ENCODE measurements around the gene FASN.

The FASN gene

GRCh38 chr17:82112914-82113311 lies 14.9 kb upstream of the FASN start:
- H2AFZ ChIP-seq (ENCODE audit: low read length) = no peak overlapping the region
- no peak overlapping the region for H3K9ac ChIP-seq (ENCODE audit: low read length)
- no peaks in the 10 kb centered on the region for H3K27me3 ChIP-seq (replicated peaks; ENCODE audit: insufficient read depth, low read length)
- TF ChIP-seq EZH2phosphoT487 (IDR thresholded peaks at IDR 0.05; ENCODE audit: low read length) (no peak), CTCF (IDR thresholded peaks at IDR 0.05; ENCODE audit: low read length) (no peak), EZH2 (optimal IDR thresholded peaks at IDR 0.05; ENCODE audit: low read depth, low read length) (no peak)
- H3K9me3 ChIP-seq (replicated peaks; ENCODE audit: insufficient read depth, low read length) = no peaks in the 10 kb centered on the region
- no peaks in the 10 kb centered on the region for H4K20me1 ChIP-seq (ENCODE audit: insufficient read depth, low read length)
- no peaks in the 10 kb centered on the region for H3K36me3 ChIP-seq (replicated peaks; ENCODE audit: insufficient read depth, low read length)
- no peaks in the 10 kb centered on the region for H3K79me2 ChIP-seq (ENCODE audit: low read length)
- no peak overlapping the region for H3K27ac ChIP-seq (ENCODE audit: low read length)
- H3K9me2 ChIP-seq (replicated peaks; ENCODE audit: insufficient read depth, low read length) = no peaks in the 10 kb centered on the region
- H3F3A ChIP-seq (ENCODE audit: insufficient read depth, low read length) = no peaks in the 10 kb centered on the region
- no peaks in the 10 kb centered on the region for H3K4me1 ChIP-seq (ENCODE audit: low read length)
- H3K4me2 ChIP-seq (ENCODE audit: low read depth, low read length) = no peak overlapping the region
- no peak for DNase-seq
- H3K4me3 ChIP-seq (ENCODE audit: low read length) = no peak overlapping the region

DNA sequence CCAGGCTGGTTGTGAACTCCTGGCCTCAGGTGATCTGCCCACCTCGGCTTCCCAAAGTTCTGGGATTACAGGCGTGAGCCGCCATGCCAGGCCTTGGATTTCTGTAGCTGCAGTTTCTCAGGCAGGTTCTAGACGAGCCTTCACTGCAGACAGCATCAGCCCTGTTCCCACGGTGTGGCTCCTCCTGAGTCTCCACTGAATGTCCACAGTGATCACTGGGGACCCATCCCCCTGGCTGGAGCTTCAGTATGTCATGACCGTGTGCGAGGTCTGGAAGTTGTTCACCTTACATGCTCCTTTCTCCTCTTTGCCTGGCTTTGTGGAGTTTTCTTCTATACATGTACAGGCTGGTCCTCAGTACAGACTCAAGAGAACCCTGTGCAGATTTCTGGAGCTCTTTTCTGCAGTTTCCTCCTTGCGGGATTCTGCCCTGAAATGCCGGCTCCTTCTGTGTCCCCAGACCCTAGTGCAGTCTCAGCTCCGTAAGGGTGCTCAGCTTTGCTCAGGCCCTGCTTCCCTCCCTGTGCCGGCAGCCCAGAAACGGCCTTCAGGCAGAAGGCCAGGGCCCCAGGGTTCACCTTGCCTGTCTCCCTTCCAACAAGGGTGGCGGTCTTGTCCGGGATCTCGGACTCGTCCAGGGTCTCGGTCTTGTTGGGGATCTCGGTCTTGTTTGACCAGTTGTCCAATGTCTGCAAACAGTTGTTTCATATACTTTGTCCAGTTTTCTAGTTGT lies 14.3 kb upstream of the FASN start:
- Histone ChIP-seq H3K79me2 (ENCODE audit: low read length) (no peaks in the 10 kb centered on the region), H3K36me3 (replicated peaks; ENCODE audit: insufficient read depth, low read length) (no peaks in the 10 kb centered on the region), H3K27ac (ENCODE audit: low read length) (no peak overlapping the region), H3K9ac (ENCODE audit: low read length) (no peak overlapping the region), H3K4me1 (ENCODE audit: low read length) (no peaks in the 10 kb centered on the region), H3K9me3 (replicated peaks; ENCODE audit: insufficient read depth, low read length) (no peaks in the 10 kb centered on the region), H4K20me1 (ENCODE audit: insufficient read depth, low read length) (no peaks in the 10 kb centered on the region), H3K4me3 (ENCODE audit: low read length) (no peak overlapping the region), H3K4me2 (ENCODE audit: low read depth, low read length) (no peak overlapping the region), H2AFZ (ENCODE audit: low read length) (no peak overlapping the region), H3K27me3 (replicated peaks; ENCODE audit: insufficient read depth, low read length) (no peaks in the 10 kb centered on the region), H3F3A (ENCODE audit: insufficient read depth, low read length) (no peaks in the 10 kb centered on the region), H3K9me2 (replicated peaks; ENCODE audit: insufficient read depth, low read length) (no peaks in the 10 kb centered on the region)
- TF ChIP-seq EZH2 (optimal IDR thresholded peaks at IDR 0.05; ENCODE audit: low read depth, low read length) (no peak), CTCF (IDR thresholded peaks at IDR 0.05; ENCODE audit: low read length) (no peak), EZH2phosphoT487 (IDR thresholded peaks at IDR 0.05; ENCODE audit: low read length) (no peak)
- no peak for DNase-seq

- H3F3A ChIP-seq (ENCODE audit: insufficient read depth, low read length) = peaks cover 6% of the 10 kb centered on the region; the same call in 1 of the 2 replicates
- H3K4me3 ChIP-seq (ENCODE audit: low read length) = no peak overlapping the region
- H3K79me2 ChIP-seq (ENCODE audit: low read length) = peaks cover 8% of the 10 kb centered on the region
- H3K9me3 ChIP-seq (replicated peaks; ENCODE audit: insufficient read depth, low read length) = no peaks in the 10 kb centered on the region
- H3K4me1 ChIP-seq (ENCODE audit: low read length) = peaks cover 9% of the 10 kb centered on the region
- no peak overlapping the region for H3K27ac ChIP-seq (ENCODE audit: low read length)
- no peak overlapping the region for H2AFZ ChIP-seq (ENCODE audit: low read length)
- no peak overlapping the region for H3K4me2 ChIP-seq (ENCODE audit: low read depth, low read length)
- no peak for DNase-seq
- H3K9me2 ChIP-seq (replicated peaks; ENCODE audit: insufficient read depth, low read length) = no peaks in the 10 kb centered on the region
- no peak for TF ChIP-seq EZH2phosphoT487 (IDR thresholded peaks at IDR 0.05; ENCODE audit: low read length)
- no peaks in the 10 kb centered on the region for H3K36me3 ChIP-seq (replicated peaks; ENCODE audit: insufficient read depth, low read length)
- H4K20me1 ChIP-seq (ENCODE audit: insufficient read depth, low read length) = no peaks in the 10 kb centered on the region
- no peak overlapping the region for H3K9ac ChIP-seq (ENCODE audit: low read length)
- no peaks in the 10 kb centered on the region for H3K27me3 ChIP-seq (replicated peaks; ENCODE audit: insufficient read depth, low read length)
These were observed 12.3 kb upstream of the FASN start for GRCh38 chr17:82110298-82110697.

- Histone ChIP-seq H3K4me3 (ENCODE audit: low read length) (no peak overlapping the region), H3K27ac (ENCODE audit: low read length) (no peak overlapping the region), H4K20me1 (ENCODE audit: insufficient read depth, low read length) (no peaks in the 10 kb centered on the region), H2AFZ (ENCODE audit: low read length) (no peak overlapping the region), H3K9me2 (replicated peaks; ENCODE audit: insufficient read depth, low read length) (no peaks in the 10 kb centered on the region), H3K79me2 (ENCODE audit: low read length) (peaks cover 15% of the 10 kb centered on the region), H3K9me3 (replicated peaks; ENCODE audit: insufficient read depth, low read length) (no peaks in the 10 kb centered on the region), H3F3A (ENCODE audit: insufficient read depth, low read length) (peaks cover 6% of the 10 kb centered on the region; the same call in 1 of the 2 replicates), H3K36me3 (replicated peaks; ENCODE audit: insufficient read depth, low read length) (no peaks in the 10 kb centered on the region), H3K4me1 (ENCODE audit: low read length) (peaks cover 12% of the 10 kb centered on the region), H3K27me3 (replicated peaks; ENCODE audit: insufficient read depth, low read length) (no peaks in the 10 kb centered on the region), H3K4me2 (ENCODE audit: low read depth, low read length) (no peak overlapping the region), H3K9ac (ENCODE audit: low read length) (no peak overlapping the region)
- DNase-seq = no peak
- TF ChIP-seq EZH2 (optimal IDR thresholded peaks at IDR 0.05; ENCODE audit: low read depth, low read length) = no peak
- TF ChIP-seq EZH2phosphoT487 (IDR thresholded peaks at IDR 0.05; ENCODE audit: low read length) = no peak
- TF ChIP-seq CTCF (IDR thresholded peaks at IDR 0.05; ENCODE audit: low read length) = no peak
These were observed 11.0 kb upstream of the FASN start for GRCh38 chr17:82108961-82109475.

Data from MM.1S (cell line).